GM12865 (cell line): ENCODE results near the gene SLC43A1.

Source experiments
- DNase-seq: peaks from one replicate; pipeline ENCODE4 v3.0.0; 2010; ENCODE audit warnings: low read depth
- H3K4me3 ChIP-seq: 2 replicates; pipeline ENCODE4 v1.5.1; 2011; ENCODE audit warnings: mild to moderate bottlenecking, low read depth, low read length, control low read depth
- TF ChIP-seq, protein P1 (sequence below): IDR thresholded peaks from 2 replicates; pipeline ENCODE4 v1.5.1; 2011; ENCODE audit warnings: low read length, control low read depth, low read depth, inconsistent platforms; ENCODE audit not compliant: insufficient read depth; ENCODE audit errors: missing control alignments

The SLC43A1 gene

DNA sequence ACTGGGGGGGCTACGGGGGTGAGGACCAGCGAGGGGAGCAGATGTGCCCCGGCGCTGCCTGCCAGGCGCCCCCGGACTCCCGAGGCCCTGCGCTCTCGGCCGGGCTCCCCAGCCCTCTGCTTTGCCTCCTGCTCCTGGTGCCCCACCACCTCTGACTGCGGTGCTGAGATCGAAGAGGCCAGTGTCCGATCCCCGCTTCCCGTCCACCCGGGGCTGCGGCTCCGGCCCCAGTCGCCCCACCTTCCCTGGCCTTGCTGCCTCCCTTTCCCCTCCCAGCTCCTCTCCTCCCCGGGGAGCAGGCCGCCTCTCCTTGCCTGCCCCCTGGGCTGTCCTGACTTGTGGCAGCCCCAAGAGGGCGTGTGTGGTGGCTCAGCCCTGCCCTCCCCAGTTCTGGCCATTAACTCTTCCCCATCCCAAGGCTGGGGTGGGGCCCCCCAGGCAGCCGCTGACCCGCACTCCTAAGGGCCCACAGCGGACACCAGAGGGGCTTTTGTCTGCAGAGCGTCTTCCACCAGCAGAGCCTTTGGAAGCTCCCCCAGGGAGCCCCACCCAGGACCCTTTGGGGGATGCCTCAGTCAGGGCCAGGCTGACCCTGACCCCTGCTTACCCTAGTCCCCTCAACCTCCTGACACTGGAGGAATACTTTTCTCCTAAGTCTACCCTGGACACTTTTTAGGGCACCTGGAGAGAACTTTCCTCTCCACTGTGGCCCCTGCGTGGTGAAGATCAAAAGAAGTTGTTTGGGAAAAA is 38.6 kb downstream of the SLC43A1 start:
- peak; percentile 80 for DNase-seq
- TF ChIP-seq, protein P1, sequence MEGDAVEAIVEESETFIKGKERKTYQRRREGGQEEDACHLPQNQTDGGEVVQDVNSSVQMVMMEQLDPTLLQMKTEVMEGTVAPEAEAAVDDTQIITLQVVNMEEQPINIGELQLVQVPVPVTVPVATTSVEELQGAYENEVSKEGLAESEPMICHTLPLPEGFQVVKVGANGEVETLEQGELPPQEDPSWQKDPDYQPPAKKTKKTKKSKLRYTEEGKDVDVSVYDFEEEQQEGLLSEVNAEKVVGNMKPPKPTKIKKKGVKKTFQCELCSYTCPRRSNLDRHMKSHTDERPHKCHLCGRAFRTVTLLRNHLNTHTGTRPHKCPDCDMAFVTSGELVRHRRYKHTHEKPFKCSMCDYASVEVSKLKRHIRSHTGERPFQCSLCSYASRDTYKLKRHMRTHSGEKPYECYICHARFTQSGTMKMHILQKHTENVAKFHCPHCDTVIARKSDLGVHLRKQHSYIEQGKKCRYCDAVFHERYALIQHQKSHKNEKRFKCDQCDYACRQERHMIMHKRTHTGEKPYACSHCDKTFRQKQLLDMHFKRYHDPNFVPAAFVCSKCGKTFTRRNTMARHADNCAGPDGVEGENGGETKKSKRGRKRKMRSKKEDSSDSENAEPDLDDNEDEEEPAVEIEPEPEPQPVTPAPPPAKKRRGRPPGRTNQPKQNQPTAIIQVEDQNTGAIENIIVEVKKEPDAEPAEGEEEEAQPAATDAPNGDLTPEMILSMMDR = peak; percentile 70
- H3K4me3 ChIP-seq = peak overlapping the region; percentile 76

DNA sequence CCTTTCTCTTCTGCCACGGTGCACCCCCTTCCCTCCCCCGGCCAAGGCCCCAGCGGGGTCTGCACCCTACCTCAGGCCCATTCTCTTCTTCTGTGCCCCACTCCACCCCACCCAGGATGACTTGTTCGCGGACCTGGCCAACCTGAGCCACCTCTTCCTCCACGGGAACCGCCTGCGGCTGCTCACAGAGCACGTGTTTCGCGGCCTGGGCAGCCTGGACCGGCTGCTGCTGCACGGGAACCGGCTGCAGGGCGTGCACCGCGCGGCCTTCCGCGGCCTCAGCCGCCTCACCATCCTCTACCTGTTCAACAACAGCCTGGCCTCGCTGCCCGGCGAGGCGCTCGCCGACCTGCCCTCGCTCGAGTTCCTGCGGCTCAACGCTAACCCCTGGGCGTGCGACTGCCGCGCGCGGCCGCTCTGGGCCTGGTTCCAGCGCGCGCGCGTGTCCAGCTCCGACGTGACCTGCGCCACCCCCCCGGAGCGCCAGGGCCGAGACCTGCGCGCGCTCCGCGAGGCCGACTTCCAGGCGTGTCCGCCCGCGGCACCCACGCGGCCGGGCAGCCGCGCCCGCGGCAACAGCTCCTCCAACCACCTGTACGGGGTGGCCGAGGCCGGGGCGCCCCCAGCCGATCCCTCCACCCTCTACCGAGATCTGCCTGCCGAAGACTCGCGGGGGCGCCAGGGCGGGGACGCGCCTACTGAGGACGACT is 39.3 kb downstream of the SLC43A1 start:
- DNase-seq = peak; percentile 65
- TF ChIP-seq, protein P1 = no peak
- peak overlapping the region; percentile 76 for H3K4me3 ChIP-seq

DNA sequence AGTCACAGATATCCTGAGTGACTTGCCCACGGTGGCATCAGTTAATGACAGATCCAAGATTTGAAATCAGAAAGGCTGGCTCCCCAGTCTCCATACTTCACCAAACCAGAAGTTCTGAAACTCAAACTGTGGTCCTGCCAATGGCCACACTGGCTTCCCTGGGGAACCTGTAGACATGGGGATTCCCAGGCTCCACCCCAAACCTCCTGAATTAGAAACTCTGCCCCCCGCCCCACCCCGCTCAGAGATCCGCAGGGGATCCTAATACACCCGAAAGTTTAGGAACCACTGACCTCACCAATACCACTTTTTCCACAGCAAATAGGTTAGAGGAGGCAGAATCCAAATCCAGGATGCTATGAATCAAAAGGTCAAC is 39.8 kb downstream of the SLC43A1 start:
- TF ChIP-seq, protein P1 = no peak
- DNase-seq = peak; percentile 73
- peak overlapping the region; percentile 76 for H3K4me3 ChIP-seq

DNA sequence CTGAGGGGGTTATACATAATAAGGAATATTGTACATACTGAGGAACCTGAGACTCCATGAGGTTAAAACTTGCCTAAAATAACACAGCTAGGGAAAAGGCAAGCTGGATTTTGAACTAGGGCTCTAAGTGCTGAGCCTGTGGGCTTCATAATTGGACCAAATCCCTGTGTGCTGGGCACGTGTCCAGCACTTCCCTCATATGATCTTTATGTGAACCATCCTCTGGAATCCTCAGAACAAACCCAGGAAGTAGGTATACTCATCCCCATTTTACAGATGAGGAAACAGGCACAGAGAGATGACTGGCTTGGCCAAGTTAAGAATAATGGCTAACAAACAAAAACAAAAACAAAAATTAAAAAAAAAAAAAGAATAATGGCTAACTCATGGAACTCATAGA is 40.3 kb downstream of the SLC43A1 start:
- TF ChIP-seq, protein P1 = no peak
- peak overlapping the region; percentile 76 for H3K4me3 ChIP-seq
- DNase-seq = no peak

DNA sequence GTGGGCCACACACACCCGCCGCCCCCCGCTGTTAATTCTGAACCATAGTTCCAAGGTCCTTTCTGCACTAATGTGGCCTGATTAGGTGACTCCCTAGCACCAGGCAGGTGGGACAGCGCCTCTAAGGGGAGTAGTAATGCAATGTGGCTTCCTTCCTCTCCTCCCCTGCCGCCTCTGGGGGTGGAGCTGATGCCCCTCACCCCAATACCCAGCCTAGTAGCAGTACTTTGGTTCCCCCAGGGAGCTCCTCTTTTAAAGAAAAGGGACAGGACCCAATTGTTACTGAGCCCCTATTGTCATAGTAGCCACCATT is 40.7 kb downstream of the SLC43A1 start:
- no peak overlapping the region for H3K4me3 ChIP-seq
- DNase-seq = no peak
- TF ChIP-seq, protein P1 = no peak

DNA sequence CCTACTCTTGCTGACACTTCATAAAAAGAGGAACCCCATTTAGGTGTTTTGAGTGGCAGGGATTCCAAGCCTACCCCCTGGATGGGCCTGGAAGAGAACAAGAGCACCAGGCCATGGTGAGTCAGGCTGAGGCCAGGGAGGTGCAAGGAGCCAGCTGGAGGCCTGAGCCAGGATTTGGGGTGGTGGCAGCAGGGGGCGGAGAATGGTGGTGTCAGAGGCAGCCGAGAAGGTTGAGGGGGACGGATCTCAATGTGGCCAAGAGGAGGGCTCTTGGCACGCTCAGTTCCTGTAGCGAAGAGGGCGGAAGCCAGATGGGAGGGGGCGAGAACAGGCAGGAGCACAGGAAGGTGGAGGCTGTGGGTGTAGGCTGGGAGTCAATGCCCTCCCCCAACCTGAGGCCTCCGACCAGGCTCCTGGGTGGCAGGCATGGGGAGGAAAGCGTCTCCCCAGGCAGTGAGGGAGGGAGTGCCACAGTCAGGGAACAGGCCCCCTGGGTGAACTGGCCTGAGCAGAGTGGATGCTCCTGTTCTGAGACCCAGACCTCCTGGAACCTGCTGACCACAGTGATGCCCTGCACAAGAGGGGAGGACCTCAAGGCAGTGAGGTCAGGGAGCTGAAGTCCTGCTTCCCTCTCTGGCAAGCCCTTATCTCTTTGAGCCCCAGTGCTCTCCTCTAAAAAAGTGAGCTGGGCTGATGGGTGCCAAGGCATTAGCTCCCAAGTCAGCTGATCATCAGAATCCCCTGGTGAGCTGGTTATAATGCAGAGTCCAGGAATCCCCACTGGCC is 41.3 kb downstream of the SLC43A1 start:
- DNase-seq = no peak
- H3K4me3 ChIP-seq = no peak overlapping the region
- TF ChIP-seq, protein P1 = no peak
